GM18858 (cell line): Measurements from ENCODE around the gene IL3.

Experiments
- ATAC-seq: cut with Tn5 transposase; IDR thresholded peaks from one replicate; pipeline ENCODE4 v1.9.1; 2021; ENCODE audit not compliant: unreplicated experiment

The IL3 gene

GRCh38 chr5:132056610-132057497, 3.6 kb upstream of the IL3 start:
- no peak for ATAC-seq

GRCh38 chr5:132057498-132058255, 2.8 kb upstream of the IL3 start:
- ATAC-seq: no peak

- no peak for ATAC-seq
Measured at GRCh38 chr5:132058646-132059042, 1.8 kb upstream of the IL3 start.

GRCh38 chr5:132059043-132059695, 1.3 kb upstream of the IL3 start:
- ATAC-seq: no peak

GRCh38 chr5:132059696-132060500, 557 bp upstream of the IL3 start:
- no peak for ATAC-seq

GRCh38 chr5:132063090-132063911, 2.8 kb downstream of the IL3 start:
- ATAC-seq: peak; percentile 43

- ATAC-seq: no peak
Measured at GRCh38 chr5:132064140-132064539, 3.7 kb downstream of the IL3 start.

GRCh38 chr5:132064738-132065331, 4.4 kb downstream of the IL3 start:
- peak; percentile 66 for ATAC-seq

GRCh38 chr5:132065351-132065937, 5.0 kb downstream of the IL3 start:
- ATAC-seq: no peak

GRCh38 chr5:132065951-132066701, 5.7 kb downstream of the IL3 start:
- ATAC-seq: no peak

GRCh38 chr5:132066871-132067270, 6.4 kb downstream of the IL3 start:
- no peak for ATAC-seq

- no peak for ATAC-seq
Measured at GRCh38 chr5:132067451-132067850, 7.0 kb downstream of the IL3 start.

GRCh38 chr5:132067941-132068808, 7.7 kb downstream of the IL3 start:
- ATAC-seq: no peak

GRCh38 chr5:132069561-132069960, 9.1 kb downstream of the IL3 start:
- no peak for ATAC-seq

GRCh38 chr5:132069994-132070393, 9.5 kb downstream of the IL3 start:
- no peak for ATAC-seq

- ATAC-seq: no peak
Measured at GRCh38 chr5:132070460-132071337, 10.2 kb downstream of the IL3 start.

- no peak for ATAC-seq
Measured at GRCh38 chr5:132071338-132071707, 10.9 kb downstream of the IL3 start.
